GM21786 (cell line): Measurements from ENCODE around the gene RNASE13.
"Not testable (repeated sequence)": the region's sequence is repeated elsewhere in the genome, so short reads cannot be mapped to it uniquely, and the experiment has no call there.

Experiments used
- ATAC-seq: cut with Tn5 transposase; IDR thresholded peaks from one replicate; pipeline ENCODE4 v1.9.1; 2021; ENCODE audit not compliant: unreplicated experiment

The RNASE13 gene

DNA sequence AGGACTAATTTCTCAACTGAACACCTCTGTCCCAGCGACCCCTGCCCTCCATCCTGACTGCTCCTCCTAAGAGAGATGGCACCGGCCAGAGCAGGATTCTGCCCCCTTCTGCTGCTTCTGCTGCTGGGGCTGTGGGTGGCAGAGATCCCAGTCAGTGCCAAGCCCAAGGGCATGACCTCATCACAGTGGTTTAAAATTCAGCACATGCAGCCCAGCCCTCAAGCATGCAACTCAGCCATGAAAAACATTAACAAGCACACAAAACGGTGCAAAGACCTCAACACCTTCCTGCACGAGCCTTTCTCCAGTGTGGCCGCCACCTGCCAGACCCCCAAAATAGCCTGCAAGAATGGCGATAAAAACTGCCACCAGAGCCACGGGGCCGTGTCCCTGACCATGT is 8.3 kb upstream of the RNASE13 start:
- no peak for ATAC-seq

GRCh38 chr14:21041676-21042433 is 7.2 kb upstream of the RNASE13 start, which contains the start of gene RNASE7:
Gene RNASE7 (plus strand): TSS chr14:21042362. CDS start chr14:21042993, 631 bp downstream.
- ATAC-seq = no peak

GRCh38 chr14:21040941-21041340 is 6.3 kb upstream of the RNASE13 start:
- ATAC-seq = not testable (repeated sequence)

GRCh38 chr14:21040370-21040925 is 5.8 kb upstream of the RNASE13 start:
- ATAC-seq = no peak

DNA sequence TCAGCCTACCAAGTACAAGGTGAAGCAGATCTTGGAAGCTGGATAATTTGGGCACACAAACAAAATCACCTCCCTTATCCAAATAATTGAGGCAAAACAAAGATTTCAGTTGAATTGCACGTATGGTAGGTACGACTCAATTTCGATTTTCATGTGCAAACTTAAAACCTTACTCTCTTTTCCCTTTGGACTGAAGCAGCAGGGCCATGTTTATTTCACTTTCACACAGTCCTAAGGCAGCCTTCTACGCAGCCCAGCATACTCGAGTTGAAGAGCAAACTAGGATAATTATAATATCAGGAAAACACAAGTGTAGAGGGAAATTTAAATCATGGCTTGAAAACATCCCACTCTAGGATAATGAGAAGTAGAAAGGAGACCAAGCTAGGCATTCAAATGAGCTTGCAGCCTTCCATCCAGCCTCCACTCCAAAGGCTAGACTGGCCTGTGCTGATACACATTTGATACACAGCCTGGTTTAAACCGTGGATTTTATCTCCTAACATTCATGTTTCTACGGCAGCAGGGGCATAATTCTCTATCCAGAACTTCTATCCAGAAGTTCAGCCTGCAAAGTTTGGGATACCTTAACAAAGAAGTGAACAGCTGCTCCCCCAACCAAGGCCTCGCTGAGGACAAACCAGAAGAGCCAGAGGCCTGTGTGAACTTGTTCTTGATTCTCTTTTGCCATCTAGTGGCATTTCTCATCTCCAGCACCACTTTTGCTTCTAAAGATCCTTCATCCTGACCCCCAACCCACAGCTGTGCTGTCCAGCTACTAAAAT is 5.2 kb upstream of the RNASE13 start:
- ATAC-seq = no peak

DNA sequence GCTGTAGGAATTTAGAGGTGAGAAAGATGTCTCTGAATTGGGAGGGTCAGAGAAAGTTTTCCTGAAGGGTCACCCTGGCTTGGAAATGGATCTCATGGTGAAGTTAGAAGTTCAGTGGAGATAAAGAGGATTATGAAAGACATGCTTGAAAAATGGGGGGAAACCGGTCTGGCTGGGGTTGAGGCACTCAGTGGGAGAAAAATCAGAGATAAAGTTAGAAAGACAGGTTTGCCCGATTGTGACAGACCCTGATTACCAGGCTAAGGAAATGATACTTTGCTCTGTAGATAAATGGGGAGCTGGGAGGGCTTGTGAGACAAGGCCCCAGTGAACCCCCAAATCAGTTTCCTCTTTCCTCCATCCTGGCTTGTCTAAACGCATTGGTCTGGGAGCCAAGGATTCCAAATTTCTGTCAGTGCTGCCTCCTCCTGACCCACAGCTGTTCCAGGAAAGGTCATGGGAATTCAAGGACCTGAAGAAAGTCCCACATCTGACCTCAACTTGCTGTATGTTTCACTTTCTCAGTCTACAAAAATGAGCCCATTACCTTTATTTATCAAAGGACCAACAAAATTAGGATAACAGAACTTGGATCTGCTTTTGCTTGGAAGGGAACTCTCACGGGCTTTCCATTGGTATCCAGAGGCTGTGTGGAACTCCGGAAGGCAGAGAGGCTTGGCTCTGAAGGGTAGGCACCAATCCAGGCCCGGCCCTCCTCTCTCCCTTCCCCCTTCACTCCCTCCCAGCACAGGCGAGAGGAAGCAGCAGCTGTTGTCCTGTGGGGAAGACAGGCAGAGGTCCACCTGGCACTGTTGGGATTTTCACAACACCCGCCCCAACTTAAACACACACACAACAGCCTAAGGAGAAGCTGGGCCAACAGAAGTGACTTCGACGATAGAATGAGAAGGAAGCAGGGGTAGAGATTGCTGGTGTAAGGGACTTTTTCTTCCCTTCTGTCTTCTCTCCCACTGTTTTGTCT is 4.1 kb upstream of the RNASE13 start:
- ATAC-seq = no peak

- no peak for ATAC-seq
Observed at GRCh38 chr14:21037156-21037555, 2.5 kb upstream of the RNASE13 start.

DNA sequence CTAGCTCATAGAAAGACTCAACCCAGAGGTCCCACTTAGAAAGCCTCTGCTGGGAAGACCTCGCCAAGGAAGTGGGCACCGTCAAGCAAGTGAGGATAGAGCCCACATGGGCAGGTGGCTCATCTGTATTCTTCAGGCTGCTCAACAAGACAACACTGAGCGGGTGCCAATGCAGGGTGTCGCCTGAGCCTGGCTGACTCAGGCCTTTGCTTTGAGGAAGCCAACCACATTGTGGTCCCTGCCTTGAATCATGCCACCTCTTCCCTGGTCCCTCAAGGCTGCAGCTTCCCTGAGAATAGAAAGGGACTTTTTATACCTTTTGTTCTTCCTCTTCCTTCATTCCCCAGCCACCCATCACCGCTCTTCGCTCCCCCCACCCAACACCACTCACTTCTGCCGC is 2.1 kb upstream of the RNASE13 start:
- no peak for ATAC-seq

DNA sequence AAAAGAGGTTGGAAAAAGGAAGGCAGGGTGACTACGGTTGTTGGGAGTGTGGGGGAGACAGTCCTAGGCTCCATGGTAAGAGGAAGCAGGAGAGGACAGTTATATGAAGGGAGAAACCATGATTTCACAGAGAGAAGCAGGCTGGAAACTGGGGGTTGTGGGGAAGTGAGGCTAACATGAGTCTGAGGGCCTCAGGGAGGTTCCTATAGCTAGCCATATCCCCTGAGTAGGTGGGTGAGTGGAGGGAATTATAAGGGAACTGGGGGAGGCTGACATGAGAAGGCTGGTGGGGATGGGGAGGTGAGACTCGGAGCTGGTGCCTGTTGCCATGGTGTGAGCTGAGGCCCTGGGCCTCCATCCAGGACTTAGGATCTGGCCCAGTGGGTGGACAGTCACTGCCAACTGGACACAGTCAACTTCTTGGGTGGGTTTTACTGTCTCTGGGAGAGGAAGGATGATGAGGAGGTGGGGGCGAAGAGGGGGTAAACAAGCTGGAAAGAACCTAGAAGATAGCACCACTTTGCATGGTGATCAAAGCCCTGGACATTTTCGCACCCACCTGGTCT is 1.4 kb downstream of the RNASE13 start:
- ATAC-seq = no peak

DNA sequence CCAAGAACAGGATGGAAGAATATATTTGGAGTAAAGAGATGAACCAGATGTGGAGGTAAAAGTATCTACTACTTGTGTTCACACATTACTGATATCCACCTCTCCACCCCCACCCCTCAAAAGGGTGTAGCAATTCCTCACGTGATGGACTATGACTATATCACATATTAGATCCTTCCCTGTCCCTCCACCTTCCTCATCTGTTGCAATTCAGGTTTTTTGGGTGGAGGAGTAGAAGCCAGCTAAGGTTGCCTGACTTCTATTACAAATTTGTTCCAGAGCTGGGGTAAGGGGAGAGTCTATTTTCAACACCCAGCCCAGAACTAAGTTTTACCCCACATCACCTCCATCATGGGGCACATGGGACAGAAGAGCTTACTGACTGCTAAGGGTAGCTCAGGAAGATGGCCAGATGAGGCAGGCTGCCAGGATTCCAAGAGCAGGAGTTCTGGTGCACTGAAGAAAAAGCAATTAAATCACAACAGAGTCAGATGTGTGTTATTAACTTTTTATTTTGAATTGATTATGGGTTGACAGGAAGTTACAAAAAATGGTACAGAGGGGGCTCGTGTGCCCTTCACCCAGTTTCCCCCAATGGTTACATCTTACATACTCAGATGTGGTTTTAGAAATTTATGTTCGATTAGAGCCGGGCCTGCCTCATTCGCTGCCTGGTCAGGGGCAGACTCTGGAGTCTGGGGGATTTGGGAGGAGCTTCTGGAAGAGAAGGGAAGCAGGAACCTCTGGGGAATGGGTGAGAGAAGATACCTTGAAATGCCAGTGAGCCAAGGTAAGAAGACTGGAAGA is 2.1 kb downstream of the RNASE13 start:
- no peak for ATAC-seq

DNA sequence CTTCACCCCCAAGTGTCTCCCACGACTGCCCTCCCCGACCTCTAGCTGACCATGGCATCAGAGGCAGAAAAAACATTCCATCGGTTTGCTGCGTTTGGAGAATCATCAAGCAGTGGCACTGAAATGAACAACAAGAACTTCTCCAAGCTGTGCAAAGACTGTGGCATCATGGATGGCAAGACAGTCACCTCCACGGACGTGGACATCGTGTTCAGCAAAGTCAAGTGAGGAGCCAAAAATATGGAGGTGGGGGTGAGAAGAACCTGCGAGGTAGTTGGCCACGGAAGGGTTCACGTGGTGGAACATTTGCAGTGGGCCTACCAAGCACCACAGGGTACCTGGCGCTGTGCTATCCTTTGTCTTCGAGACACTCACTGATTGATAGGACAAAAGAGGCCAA is 4.1 kb downstream of the RNASE13 start:
- ATAC-seq = no peak

GRCh38 chr14:21029917-21030316 is 4.7 kb downstream of the RNASE13 start, which contains the start of gene TPPP2:
Gene TPPP2 (plus strand): TSS chr14:21030217. CDS start chr14:21030582, 365 bp downstream.
- no peak for ATAC-seq

- no peak for ATAC-seq
Observed at GRCh38 chr14:21026988-21027315, 7.7 kb downstream of the RNASE13 start.

- no peak for ATAC-seq
Observed at GRCh38 chr14:21026274-21026987, 8.2 kb downstream of the RNASE13 start.

DNA sequence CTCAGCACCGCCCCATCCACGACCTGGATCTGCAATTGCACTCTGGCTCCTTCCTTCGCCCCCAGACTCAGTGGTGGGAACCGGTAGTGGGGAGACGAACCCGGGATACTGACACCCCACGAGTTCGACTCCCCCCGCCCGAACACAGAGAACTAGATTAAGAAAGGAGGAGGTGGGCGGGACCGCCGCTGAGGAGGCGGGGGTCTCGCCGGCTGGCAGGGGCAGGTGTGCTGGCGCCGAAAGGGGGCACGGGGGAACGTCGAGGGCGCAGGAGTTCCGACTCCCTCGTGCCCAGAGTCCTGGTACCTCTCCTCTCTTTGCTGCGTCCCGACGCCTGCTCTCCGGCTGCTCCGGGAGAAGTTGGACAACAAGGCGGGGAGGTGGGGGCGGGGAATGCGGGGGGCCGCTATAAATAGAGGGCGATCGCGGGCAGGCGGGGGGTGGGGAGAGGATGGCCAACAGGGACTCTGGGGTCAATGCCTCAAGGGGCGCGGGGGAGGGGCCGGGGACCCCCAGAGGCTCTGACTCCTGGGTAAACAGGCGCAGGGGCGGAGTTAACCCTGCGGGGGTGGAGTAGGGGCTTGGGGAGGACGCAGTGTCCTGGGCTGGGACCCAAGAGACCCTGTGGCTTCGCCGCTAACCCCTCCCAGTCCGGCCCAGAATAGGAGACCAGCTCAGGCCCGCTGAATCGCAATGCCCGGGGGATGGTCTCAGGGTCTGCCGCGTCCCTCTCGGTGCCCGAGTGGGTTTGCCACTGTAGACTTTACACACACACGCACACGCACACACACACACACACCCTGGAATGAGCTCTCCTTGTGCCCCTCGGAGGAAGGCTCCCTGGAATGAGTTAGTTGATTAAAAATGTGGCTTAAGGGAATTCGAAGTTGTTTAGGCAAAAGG is 9.0 kb downstream of the RNASE13 start:
- ATAC-seq = no peak

DNA sequence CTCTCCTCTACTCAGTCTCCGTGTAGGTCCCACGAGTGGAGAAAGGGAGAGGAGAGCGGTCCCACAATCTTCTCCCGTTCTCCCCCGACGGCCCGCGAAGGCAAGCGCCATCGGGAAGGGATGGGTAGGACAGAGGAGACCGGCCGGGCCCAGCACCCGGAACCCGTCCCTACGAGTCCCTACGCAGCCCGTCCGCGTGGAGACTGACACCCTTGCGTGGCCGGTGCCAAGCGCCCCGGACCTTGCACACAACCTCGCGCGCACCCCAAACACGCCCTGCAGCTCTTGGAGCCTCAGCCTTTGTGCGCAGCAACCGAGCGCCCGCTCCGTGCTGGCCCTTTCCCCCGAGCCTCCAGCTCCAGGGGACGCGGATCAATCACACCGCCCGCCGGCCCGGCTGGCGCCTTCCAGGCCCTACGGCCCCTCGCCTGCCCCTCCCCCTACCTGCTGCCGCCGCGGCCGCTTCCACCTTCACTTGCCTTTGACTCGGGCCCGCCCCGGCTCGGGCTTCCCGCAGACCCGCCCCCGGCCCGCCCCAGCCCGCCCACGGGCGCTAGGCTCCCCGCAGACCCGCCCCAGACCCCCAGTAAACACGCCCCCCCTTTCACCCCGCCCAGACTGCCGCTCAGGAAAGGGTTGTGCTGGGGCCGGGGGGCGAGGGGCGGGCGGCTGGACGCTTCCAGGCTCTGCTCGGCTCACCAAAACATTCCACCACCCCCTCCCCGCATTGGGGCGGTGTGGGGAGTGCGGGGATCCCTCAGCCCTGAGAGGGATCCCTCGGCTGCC is 9.8 kb downstream of the RNASE13 start, which contains the start of gene NDRG2:
Gene NDRG2 (minus strand): TSS at position 477 of the 786 bp plus-strand sequence. CDS start 1,746 bp downstream, outside the sequence.
- ATAC-seq = no peak
